GM12872 (cell line): ENCODE results near the gene EEF1E1.

Experiments used
- TF ChIP-seq, protein P1 (sequence below): IDR thresholded peaks from 3 replicates; pipeline ENCODE4 v1.5.1; 2011; ENCODE audit warnings: low read depth, mild to moderate bottlenecking, low read length, moderate library complexity; ENCODE audit not compliant: insufficient read depth

EEF1E1 gene

DNA sequence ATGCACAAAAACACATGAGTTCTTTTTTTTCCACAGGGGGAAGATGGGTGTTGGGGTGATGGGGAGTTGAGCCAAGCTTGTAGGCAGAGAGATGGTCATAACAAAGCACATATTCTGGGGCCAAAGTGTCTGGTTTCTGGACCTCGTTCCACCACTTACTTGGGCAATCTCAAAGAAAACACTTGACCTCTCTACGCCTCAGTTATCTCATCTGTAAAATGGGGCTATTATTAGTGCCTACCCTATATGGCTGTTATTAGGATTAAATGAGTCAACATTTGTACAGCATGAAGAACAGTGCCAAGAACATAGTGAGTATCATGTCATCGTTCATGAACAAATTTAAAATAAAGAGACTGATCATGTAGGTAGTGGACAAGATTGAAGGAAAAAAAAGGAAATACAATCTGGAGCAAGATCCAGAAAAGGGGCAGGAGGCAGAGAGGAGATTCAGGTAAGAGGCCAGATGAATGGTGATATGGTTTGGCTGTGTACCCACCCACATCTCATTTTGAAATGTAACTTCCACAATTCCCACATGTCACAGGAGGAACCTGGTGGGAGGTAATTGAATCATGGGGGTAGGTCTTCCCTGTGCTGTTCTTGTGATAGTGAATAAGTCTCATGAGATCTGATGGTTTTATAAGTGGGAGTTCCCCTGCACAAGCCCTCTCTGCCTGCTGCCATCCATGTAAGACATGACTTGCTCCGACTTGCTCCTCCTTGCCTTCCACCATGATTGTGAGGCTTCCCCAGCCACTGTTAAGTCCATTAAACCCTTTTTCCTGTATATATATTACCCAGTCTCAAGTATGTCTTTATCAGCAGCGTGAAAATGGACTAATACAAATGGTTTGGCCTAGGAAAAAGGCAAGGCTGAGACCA, 14.2 kb downstream of the EEF1E1 start:
- TF ChIP-seq, protein P1, sequence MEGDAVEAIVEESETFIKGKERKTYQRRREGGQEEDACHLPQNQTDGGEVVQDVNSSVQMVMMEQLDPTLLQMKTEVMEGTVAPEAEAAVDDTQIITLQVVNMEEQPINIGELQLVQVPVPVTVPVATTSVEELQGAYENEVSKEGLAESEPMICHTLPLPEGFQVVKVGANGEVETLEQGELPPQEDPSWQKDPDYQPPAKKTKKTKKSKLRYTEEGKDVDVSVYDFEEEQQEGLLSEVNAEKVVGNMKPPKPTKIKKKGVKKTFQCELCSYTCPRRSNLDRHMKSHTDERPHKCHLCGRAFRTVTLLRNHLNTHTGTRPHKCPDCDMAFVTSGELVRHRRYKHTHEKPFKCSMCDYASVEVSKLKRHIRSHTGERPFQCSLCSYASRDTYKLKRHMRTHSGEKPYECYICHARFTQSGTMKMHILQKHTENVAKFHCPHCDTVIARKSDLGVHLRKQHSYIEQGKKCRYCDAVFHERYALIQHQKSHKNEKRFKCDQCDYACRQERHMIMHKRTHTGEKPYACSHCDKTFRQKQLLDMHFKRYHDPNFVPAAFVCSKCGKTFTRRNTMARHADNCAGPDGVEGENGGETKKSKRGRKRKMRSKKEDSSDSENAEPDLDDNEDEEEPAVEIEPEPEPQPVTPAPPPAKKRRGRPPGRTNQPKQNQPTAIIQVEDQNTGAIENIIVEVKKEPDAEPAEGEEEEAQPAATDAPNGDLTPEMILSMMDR: no peak

DNA sequence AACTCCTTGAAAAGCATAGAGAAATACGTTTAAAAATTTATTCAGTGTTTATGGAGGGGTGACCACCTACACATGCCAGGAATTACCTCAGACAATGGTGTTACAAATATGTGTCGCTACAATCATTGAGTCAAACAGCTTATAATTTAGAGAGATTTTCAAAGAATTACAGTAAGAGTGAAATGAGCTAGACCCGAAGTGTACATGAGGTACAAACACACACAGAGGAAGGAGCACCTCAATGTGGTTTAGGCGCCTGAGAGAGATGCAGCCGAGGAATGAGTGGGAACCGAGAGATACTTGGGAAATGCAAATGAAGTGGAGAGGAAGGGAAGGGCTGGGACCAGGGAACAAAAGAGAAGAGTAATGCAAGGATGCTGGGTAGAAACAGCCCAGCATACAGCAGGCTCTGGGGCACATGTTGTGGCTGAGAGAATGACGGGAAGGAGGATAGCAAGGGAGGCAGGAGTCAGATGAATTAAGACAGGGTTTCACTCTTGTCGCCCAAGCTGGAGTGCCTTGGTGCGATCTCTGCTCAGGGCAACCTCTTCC, 15.5 kb downstream of the EEF1E1 start:
- TF ChIP-seq, protein P1: no peak

DNA sequence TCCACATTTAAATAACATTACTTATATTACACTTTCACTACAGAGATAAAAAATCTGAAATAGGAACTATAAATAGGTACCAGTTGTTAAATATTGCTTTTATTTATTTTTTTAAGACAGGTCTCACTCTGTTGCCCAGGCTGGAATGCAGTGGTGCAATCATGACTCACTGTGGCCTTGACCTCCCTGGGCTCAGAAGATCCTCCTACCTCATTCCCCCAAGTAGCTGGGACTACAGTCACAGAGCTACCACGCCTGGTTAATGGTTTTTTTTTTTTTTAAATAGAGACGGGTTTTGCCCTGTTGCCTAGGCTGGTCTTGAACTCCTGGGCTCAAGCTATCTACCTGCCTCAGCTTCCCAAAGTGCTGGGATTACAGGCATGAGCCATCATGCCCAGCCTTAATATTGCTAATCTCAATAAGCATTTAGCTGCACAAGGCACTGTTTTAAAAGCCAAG, 17.3 kb downstream of the EEF1E1 start:
- TF ChIP-seq, protein P1: no peak

DNA sequence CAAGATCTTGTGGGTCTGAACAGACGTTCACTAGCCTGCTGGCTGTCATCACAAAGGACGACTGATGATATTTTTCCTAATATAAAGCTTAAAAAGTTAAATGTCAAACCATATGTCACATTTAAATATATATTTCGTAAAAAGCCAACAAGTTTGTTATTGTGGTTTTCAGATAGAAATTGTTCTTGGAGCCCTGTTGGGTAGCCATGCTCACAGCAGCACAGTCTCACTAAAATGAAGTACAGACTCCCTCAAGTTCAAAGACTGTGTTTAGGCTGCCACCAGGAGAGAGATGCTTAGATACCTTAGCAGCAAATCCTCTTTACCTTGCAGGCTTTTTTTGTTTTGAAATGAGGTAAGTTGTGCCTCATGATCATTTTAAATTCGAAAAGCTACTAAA, 17.8 kb downstream of the EEF1E1 start:
- TF ChIP-seq, protein P1: no peak

DNA sequence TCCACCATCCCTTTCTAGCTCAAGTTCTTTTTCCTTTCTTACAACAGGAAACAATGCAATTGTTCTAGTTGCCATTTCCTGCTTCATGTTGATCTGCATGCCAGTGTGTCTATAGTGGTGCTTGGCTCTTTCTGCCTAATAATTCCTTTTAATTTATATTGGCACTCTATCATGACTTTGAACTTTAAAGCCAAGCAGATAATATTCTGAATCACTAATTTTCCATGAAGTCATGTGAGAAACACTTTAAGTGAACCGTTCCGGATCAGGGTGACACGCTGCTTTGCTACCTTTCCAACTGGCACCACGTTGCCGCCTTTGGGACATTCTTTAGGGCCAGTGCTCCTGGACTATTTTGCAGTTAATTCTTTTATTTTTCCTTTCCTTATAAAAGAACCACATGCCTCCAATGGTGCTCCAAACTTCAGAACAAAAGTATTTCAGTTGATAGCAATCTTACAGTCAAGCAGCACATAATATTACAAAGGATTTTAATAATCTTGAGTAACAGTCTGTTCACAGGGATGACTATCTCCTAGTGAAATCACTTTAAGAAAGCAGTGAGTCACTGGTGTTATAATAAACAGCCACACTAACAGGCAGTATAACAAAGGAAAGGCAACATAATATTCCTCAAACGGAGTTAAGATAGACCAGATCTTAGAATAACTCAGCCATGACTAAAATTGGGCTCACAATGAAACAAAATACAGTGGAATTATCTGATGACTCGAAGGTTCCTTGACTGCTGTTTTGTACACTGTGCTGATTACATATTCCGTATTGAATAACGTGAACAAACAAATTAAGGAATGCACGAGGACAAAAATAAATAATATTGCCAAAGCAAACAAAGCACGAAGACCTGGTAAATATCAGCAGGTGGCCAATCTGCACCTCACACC, 19.1 kb downstream of the EEF1E1 start:
- TF ChIP-seq, protein P1: no peak

DNA sequence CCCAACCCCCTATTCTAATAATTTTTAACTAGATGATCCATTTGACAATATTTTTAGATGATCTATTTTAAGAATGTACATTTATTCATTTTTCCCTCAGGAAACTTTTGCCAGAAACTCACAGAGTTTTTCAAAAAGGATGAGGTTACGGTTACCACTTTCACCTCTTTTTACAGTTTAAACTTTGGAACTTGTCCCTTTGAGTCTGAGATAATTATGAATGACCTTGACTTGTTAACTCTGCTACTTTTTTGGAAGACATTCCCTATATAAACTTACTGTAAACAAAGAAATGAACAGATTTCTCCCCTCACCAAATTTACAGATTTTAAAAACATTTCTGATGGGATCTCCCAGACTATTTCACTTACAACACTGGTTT, 19.8 kb downstream of the EEF1E1 start:
- TF ChIP-seq, protein P1: no peak
